GM23338 (cell line): ENCODE measurements around the gene EEF1E1. TPM values are rescaled to one million over a fixed set of nuclear protein-coding genes. Genes with fewer than 3 reads are reported as not detected.
A peak's percentile ranks its signal among the peaks of the same experiment; 100 is the strongest.

Source experiments
- ATAC-seq: fragments of 200-7000 bp; cut with Tn5 transposase; 3 replicates; pipeline ENCODE4 v1.9.1; 2020
- DNase-seq: peaks from one replicate; pipeline ENCODE4 v3.0.0-alpha.2; 2015; ENCODE audit warnings: low spot score
- H2AFZ ChIP-seq: fragments of 200-600 bp; sonication (generic); 2 replicates; pipeline ENCODE4 v1.8.0; 2016; ENCODE audit warnings: antibody characterized with exemption, mild to moderate bottlenecking, moderate library complexity
- H3F3A ChIP-seq: fragments of 200-600 bp; sonication (generic); replicated peaks from 2 replicates; pipeline ENCODE4 v1.8.0; 2017; ENCODE audit warnings: antibody characterized with exemption, mixed run types, low read depth
- H3K27ac ChIP-seq: fragments of 200-600 bp; sonication (generic); 2 replicates; pipeline ENCODE4 v1.6.1; 2016; ENCODE audit warnings: low read depth
- H3K27me3 ChIP-seq: fragments of 200-600 bp; sonication (generic); 2 replicates; pipeline ENCODE4 v1.8.0; 2016; ENCODE audit warnings: mild to moderate bottlenecking, mixed run types, moderate library complexity; ENCODE audit not compliant: insufficient read depth
- H3K36me3 ChIP-seq: fragments of 200-600 bp; sonication (generic); 2 replicates; pipeline ENCODE4 v1.8.0; 2016; ENCODE audit warnings: mild to moderate bottlenecking; ENCODE audit not compliant: insufficient read depth
- H3K4me1 ChIP-seq: fragments of 200-600 bp; sonication (generic); 2 replicates; pipeline ENCODE4 v1.8.0; 2016; ENCODE audit warnings: mild to moderate bottlenecking, moderate library complexity; ENCODE audit not compliant: insufficient read depth
- H3K4me2 ChIP-seq: fragments of 200-600 bp; sonication (generic); 2 replicates; pipeline ENCODE4 v1.7.1; 2017; ENCODE audit warnings: mixed run types
- H3K4me3 ChIP-seq: fragments of 200-600 bp; sonication (generic); 2 replicates; pipeline ENCODE4 v1.6.1; 2016; ENCODE audit warnings: mixed run types
- H3K79me2 ChIP-seq: fragments of 200-600 bp; sonication (generic); replicated peaks from 2 replicates; pipeline ENCODE4 v1.8.0; 2017; ENCODE audit warnings: mild to moderate bottlenecking; ENCODE audit not compliant: insufficient read depth
- H3K9me2 ChIP-seq: fragments of 200-600 bp; sonication (generic); 2 replicates; pipeline ENCODE4 v1.8.0; 2017; ENCODE audit not compliant: insufficient read depth
- H4K20me1 ChIP-seq: fragments of 200-600 bp; sonication (generic); replicated peaks from 2 replicates; pipeline ENCODE4 v1.8.0; 2017; ENCODE audit warnings: mild to moderate bottlenecking; ENCODE audit not compliant: insufficient read depth
- H3K27ac Mint-ChIP-seq: 2 replicates; pipeline ENCODE4 v1.8.0; 2020; ENCODE audit warnings: inconsistent platforms, mild to moderate bottlenecking, moderate library complexity, mixed read lengths
- H3K27me3 Mint-ChIP-seq: 3 replicates; pipeline ENCODE4 v1.8.0; 2022; ENCODE audit warnings: low read depth, mild to moderate bottlenecking, moderate library complexity, mixed read lengths, inconsistent platforms; ENCODE audit not compliant: insufficient read depth, poor library complexity
- H3K36me3 Mint-ChIP-seq: 3 replicates; pipeline ENCODE4 v1.8.0; 2021; ENCODE audit warnings: low read depth, mild to moderate bottlenecking, inconsistent platforms, moderate library complexity, mixed read lengths
- H3K4me1 Mint-ChIP-seq: 3 replicates; pipeline ENCODE4 v1.8.0; 2020; ENCODE audit warnings: mild to moderate bottlenecking, inconsistent platforms, mixed read lengths
- H3K4me3 Mint-ChIP-seq: 3 replicates; pipeline ENCODE4 v1.8.0; 2021; ENCODE audit warnings: moderate library complexity, mild to moderate bottlenecking, inconsistent platforms, mixed read lengths
- H3K9me3 Mint-ChIP-seq: 3 replicates; pipeline ENCODE4 v1.8.0; 2020; ENCODE audit warnings: moderate library complexity, mild to moderate bottlenecking, inconsistent platforms, mixed read lengths
- CREB1 ChIP-seq: fragments of 250-450 bp; sonication (Bioruptor Pico); IDR thresholded peaks from 2 replicates; pipeline ENCODE4 v1.5.0; 2020; ENCODE audit warnings: low read depth, mild to moderate bottlenecking, moderate library complexity
- EZH2 ChIP-seq: fragments of 200-600 bp; sonication (generic); IDR thresholded peaks from one replicate; pipeline ENCODE4 v1.8.0; 2017; ENCODE audit warnings: antibody characterized with exemption, mild to moderate bottlenecking, low read depth; ENCODE audit not compliant: unreplicated experiment
- EZH2phosphoT487 ChIP-seq: fragments of 200-600 bp; sonication (generic); IDR thresholded peaks from one replicate; pipeline ENCODE4 v1.8.1; 2018; ENCODE audit warnings: antibody characterized with exemption; ENCODE audit not compliant: unreplicated experiment
- JUNB ChIP-seq: IDR thresholded peaks from one replicate; pipeline ENCODE4 v1.6.1; 2016; ENCODE audit warnings: antibody characterized with exemption; ENCODE audit not compliant: unreplicated experiment
- NANOG ChIP-seq: IDR thresholded peaks from 2 replicates; pipeline ENCODE4 v1.6.1; 2016; ENCODE audit warnings: antibody characterized with exemption, borderline replicate concordance
- STAT1 ChIP-seq: IDR thresholded peaks from one replicate; pipeline ENCODE4 v1.6.1; 2016; ENCODE audit warnings: antibody characterized with exemption; ENCODE audit not compliant: unreplicated experiment
- ZNF114 ChIP-seq: fragments of 250-450 bp; sonication (Bioruptor Pico); IDR thresholded peaks from 2 replicates; pipeline ENCODE4 v1.5.0; 2020; ENCODE audit warnings: mild to moderate bottlenecking, moderate library complexity
- ZNF331 ChIP-seq: fragments of 250-450 bp; sonication (Bioruptor Pico); IDR thresholded peaks from 2 replicates; pipeline ENCODE4 v1.5.0; 2020; ENCODE audit warnings: low read depth, mild to moderate bottlenecking, moderate library complexity
- ZNF462 ChIP-seq: fragments of 250-450 bp; sonication (Bioruptor Pico); IDR thresholded peaks from 2 replicates; pipeline ENCODE4 v1.5.0; 2020; ENCODE audit warnings: mild to moderate bottlenecking, moderate library complexity
- polyA plus RNA-seq: library from polyadenylated mRNA; unstranded; fragments of >200 nt; fragmentation: Nextera tagmentation; extraction: Ambion mirVana; gene quantifications from 2 replicates; pipeline ENCODE4 v1.2.1, GENCODE V29; 2016
- total RNA-seq: library from RNA; depleted of rRNA; stranded (reverse); fragments of >200 nt; shearing (Covaris generic); gene quantifications from 2 replicates; pipeline ENCODE4 v1.2.3, GENCODE V29; 2014
- TF ChIP-seq, protein P1 (sequence below): IDR thresholded peaks from one replicate; pipeline ENCODE4 v1.6.1; 2018; ENCODE audit warnings: antibody characterized with exemption; ENCODE audit not compliant: unreplicated experiment
- TF ChIP-seq, protein P2 (sequence below): IDR thresholded peaks from 2 replicates; pipeline ENCODE4 v1.6.1; 2016; ENCODE audit warnings: antibody characterized with exemption

The EEF1E1 gene
- total and polyA plus RNA-seq, 2 experiments from 2014 or later: 298 to 317 TPM

GRCh38 chr6:8054276-8054675 lies 48.1 kb downstream of the EEF1E1 start (continued):
- TF ChIP-seq ZNF462 (no peak), JUNB (no peak), STAT1 (no peak), CREB1 (CRISPR knock-in tag) (no peak), ZNF114 (CRISPR knock-in tag) (no peak), ZNF331 (CRISPR knock-in tag) (no peak)

DNA sequence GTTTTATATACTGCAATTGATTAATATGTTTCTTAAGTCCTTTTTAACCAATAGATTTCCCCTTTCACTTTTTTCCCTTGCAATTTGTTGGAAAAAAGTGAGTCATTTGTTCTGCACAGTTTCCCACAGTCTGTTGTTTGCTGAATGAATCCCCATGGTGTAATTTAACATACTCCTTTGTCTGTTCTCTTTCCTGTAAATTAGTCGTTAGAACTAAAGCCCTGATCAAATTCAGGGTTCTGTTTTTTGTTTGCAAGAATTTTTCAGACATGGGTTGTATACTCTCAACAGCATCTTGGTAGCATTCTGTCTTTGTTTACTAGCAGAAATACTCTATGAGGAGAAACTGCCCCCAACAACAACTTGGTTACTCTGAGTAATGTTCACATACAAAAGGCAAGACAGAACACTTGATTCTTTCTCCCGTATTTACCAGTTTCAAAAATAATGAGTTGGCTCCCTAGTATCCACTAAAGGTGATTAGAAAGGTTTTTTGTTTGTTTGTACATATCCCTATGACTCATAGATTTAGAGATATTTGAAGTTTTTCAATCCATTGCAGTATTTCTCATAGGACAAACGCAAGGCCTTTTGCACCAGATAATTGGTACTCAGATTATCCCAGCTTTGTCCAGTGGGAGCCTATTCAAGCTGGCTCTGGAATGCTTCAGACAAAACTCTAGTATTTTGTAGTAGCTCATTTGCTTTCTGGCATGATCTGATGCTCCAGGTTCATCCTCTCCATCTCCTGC lies 54.6 kb downstream of the EEF1E1 start:
- Histone ChIP-seq H4K20me1 (no peaks in the 10 kb centered on the region), H3F3A (no peaks in the 10 kb centered on the region), H3K4me3 (no peak overlapping the region), H3K36me3 (peaks cover 6% of the 10 kb centered on the region; the same call in 1 of the 2 replicates), H3K27me3 (no peaks in the 10 kb centered on the region), H2AFZ (no peak overlapping the region), H3K9me2 (no peaks in the 10 kb centered on the region), H3K4me2 (no peak overlapping the region), H3K4me1 (0 out of 2 replicates have a peak, but pooled peaks cover 5% of the 10 kb centered on the region), H3K79me2 (peaks cover 5% of the 10 kb centered on the region; the same call in 1 of the 2 replicates), H3K27ac (no peak overlapping the region)
- ATAC-seq: no peak
- H3K4me3 Mint-ChIP-seq: no peak overlapping the region
- no peaks in the 10 kb centered on the region for H3K27me3 Mint-ChIP-seq
- DNase-seq: no peak
- H3K4me1 Mint-ChIP-seq: peaks cover 10% of the 10 kb centered on the region
- H3K36me3 Mint-ChIP-seq: peaks cover 58% of the 10 kb centered on the region
- H3K9me3 Mint-ChIP-seq: peaks cover 13% of the 10 kb centered on the region
- H3K27ac Mint-ChIP-seq: peak overlapping the region; percentile 86
- TF ChIP-seq JUNB: no peak
- TF ChIP-seq, protein P1, sequence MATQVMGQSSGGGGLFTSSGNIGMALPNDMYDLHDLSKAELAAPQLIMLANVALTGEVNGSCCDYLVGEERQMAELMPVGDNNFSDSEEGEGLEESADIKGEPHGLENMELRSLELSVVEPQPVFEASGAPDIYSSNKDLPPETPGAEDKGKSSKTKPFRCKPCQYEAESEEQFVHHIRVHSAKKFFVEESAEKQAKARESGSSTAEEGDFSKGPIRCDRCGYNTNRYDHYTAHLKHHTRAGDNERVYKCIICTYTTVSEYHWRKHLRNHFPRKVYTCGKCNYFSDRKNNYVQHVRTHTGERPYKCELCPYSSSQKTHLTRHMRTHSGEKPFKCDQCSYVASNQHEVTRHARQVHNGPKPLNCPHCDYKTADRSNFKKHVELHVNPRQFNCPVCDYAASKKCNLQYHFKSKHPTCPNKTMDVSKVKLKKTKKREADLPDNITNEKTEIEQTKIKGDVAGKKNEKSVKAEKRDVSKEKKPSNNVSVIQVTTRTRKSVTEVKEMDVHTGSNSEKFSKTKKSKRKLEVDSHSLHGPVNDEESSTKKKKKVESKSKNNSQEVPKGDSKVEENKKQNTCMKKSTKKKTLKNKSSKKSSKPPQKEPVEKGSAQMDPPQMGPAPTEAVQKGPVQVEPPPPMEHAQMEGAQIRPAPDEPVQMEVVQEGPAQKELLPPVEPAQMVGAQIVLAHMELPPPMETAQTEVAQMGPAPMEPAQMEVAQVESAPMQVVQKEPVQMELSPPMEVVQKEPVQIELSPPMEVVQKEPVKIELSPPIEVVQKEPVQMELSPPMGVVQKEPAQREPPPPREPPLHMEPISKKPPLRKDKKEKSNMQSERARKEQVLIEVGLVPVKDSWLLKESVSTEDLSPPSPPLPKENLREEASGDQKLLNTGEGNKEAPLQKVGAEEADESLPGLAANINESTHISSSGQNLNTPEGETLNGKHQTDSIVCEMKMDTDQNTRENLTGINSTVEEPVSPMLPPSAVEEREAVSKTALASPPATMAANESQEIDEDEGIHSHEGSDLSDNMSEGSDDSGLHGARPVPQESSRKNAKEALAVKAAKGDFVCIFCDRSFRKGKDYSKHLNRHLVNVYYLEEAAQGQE: no peak
- TF ChIP-seq, protein P2, sequence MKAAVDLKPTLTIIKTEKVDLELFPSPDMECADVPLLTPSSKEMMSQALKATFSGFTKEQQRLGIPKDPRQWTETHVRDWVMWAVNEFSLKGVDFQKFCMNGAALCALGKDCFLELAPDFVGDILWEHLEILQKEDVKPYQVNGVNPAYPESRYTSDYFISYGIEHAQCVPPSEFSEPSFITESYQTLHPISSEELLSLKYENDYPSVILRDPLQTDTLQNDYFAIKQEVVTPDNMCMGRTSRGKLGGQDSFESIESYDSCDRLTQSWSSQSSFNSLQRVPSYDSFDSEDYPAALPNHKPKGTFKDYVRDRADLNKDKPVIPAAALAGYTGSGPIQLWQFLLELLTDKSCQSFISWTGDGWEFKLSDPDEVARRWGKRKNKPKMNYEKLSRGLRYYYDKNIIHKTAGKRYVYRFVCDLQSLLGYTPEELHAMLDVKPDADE: no peak
- no peak for TF ChIP-seq CREB1 (CRISPR knock-in tag)
- no peak for TF ChIP-seq NANOG
- TF ChIP-seq EZH2phosphoT487: no peak
- no peak for TF ChIP-seq ZNF331 (CRISPR knock-in tag)
- TF ChIP-seq EZH2: no peak
- TF ChIP-seq ZNF114 (CRISPR knock-in tag): no peak
